Endothelial cell of umbilical vein (primary cell): ENCODE measurements around the gene SLC30A7. TPM values are rescaled to one million over a fixed set of nuclear protein-coding genes. Genes with fewer than 3 reads are reported as not detected.

ENCODE experiments used
- BruUV-seq: library from RNA; stranded (reverse); fragments of 400-500 nt; replicated peaks from 2 replicates; lab custom pipeline; 2021; lab: Mats Ljungman, UMichigan
- CTCF ChIA-PET: fragments of 300-600, 350-600 bp; sonication (Branson Sonifier 250); formaldehyde crosslinking; loops from one replicate; lab custom pipeline; 2021; ENCODE audit warnings: antibody characterized with exemption, inconsistent platforms; lab: Charles Lee
- POLR2A ChIA-PET: fragments of 300-600, 350-600 bp; sonication (Branson Sonifier 250); formaldehyde crosslinking; loops from one replicate; lab custom pipeline; 2021; ENCODE audit warnings: antibody characterized with exemption, inconsistent platforms; lab: Charles Lee
- DNase-seq: peaks from one replicate; pipeline ENCODE4 v3.0.0-alpha.2; 2011; ENCODE audit warnings: low read depth, low spot score
- FAIRE-seq: peaks from 2 replicates; lab custom pipeline; 2011; peaks lifted over from hg19 to GRCh38; lab: Jason Lieb, UNC
- H2AFZ ChIP-seq: 2 replicates; pipeline ENCODE4 v1.6.0; 2012; ENCODE audit warnings: low read depth, low read length, control low read depth, inconsistent platforms
- H3K27ac ChIP-seq: 2 replicates; pipeline ENCODE4 v1.5.1; 2011; ENCODE audit warnings: low read depth, mild to moderate bottlenecking, control low read depth, low read length, moderate library complexity; ENCODE audit not compliant: insufficient read depth
- H3K27me3 ChIP-seq, 2 experiments: 2 replicates each; pipeline versions ENCODE4 v1.6.0 to v1.6.1; 2011; ENCODE audit warnings: low read length in 2 of 2, mixed read lengths in 1 of 2; ENCODE audit not compliant: control insufficient read depth in 2 of 2, insufficient read depth in 2 of 2
- H3K36me3 ChIP-seq, 2 experiments: 2 replicates in 1 of 2; 3 replicates in 1 of 2; pipeline ENCODE4 v1.5.1; 2011; ENCODE audit warnings: low read length in 2 of 2, mild to moderate bottlenecking in 1 of 2, moderate library complexity in 1 of 2; ENCODE audit not compliant: control insufficient read depth in 2 of 2, insufficient read depth in 2 of 2; ENCODE audit errors: extremely low read depth in 1 of 2
- H3K4me1 ChIP-seq: 3 replicates; pipeline ENCODE4 v1.5.1; 2011; ENCODE audit warnings: mild to moderate bottlenecking, low read length; ENCODE audit not compliant: control insufficient read depth, insufficient read depth; ENCODE audit errors: extremely low read depth
- H3K4me2 ChIP-seq: 2 replicates; pipeline ENCODE4 v1.6.1; 2011; ENCODE audit warnings: low read length, control low read depth, mixed read lengths; ENCODE audit not compliant: insufficient read depth
- H3K4me3 ChIP-seq, 3 experiments: fragments of 200-600 bp in 1 of 3; sonication (generic), shearing (Covaris generic) in 1 of 3; replicated peaks in 1 of 3; 2 replicates each; pipeline ENCODE4 v1.5.1; 2011 to 2016; ENCODE audit warnings: control low read depth in 3 of 3, low read length in 3 of 3, mild to moderate bottlenecking in 2 of 3, inconsistent platforms in 1 of 3, low read depth in 1 of 3, moderate library complexity in 1 of 3; ENCODE audit not compliant: insufficient read depth in 1 of 3
- H3K79me2 ChIP-seq: 2 replicates; pipeline ENCODE4 v1.6.0; 2012; ENCODE audit warnings: low read length, inconsistent platforms; ENCODE audit not compliant: control insufficient read depth, insufficient read depth
- H3K9ac ChIP-seq: replicated peaks from 2 replicates; pipeline ENCODE3; 2011; ENCODE audit warnings: low read length, control low read depth; ENCODE audit not compliant: insufficient read depth; ENCODE audit errors: extremely low read depth
- H3K9me1 ChIP-seq: replicated peaks from 3 replicates; pipeline ENCODE4 v1.6.0; 2011; ENCODE audit warnings: mild to moderate bottlenecking, low read length; ENCODE audit not compliant: control insufficient read depth, insufficient read depth; ENCODE audit errors: extremely low read depth
- H3K9me3 ChIP-seq: replicated peaks from 2 replicates; pipeline ENCODE4 v1.5.1; 2012; ENCODE audit warnings: low read length, inconsistent platforms; ENCODE audit not compliant: control insufficient read depth, insufficient read depth
- H4K20me1 ChIP-seq: replicated peaks from 2 replicates; pipeline ENCODE3; 2011; ENCODE audit warnings: mild to moderate bottlenecking, low read length; ENCODE audit not compliant: control insufficient read depth, insufficient read depth; ENCODE audit errors: extremely low read depth
- CTCF ChIP-seq, 2 donors: IDR thresholded peaks; 1 replicate in 1 of 2; 2 replicates in 1 of 2; pipeline ENCODE4 v1.5.1; 2011; ENCODE audit warnings: low read length in 2 of 2, mild to moderate bottlenecking in 2 of 2, moderate library complexity in 2 of 2, control low read depth in 1 of 2, inconsistent platforms in 1 of 2, low read depth in 1 of 2; ENCODE audit not compliant: insufficient read depth in 1 of 2; ENCODE audit errors: extremely low read depth in 1 of 2
- EZH2 ChIP-seq: IDR thresholded peaks from 2 replicates; pipeline ENCODE4 v1.6.1; 2012; ENCODE audit warnings: borderline replicate concordance, low read depth, mild to moderate bottlenecking, moderate library complexity, low read length, inconsistent platforms; ENCODE audit not compliant: severe bottlenecking
- FOS ChIP-seq: IDR thresholded peaks from 2 replicates; pipeline ENCODE4 v1.6.1; 2011; ENCODE audit warnings: mild to moderate bottlenecking, low read length, moderate library complexity, borderline replicate concordance; ENCODE audit not compliant: insufficient read depth
- GATA2 ChIP-seq: IDR thresholded peaks from 2 replicates; pipeline ENCODE4 v1.7.0; 2011; ENCODE audit warnings: low read depth, mild to moderate bottlenecking, moderate library complexity, mixed read lengths, low read length; ENCODE audit not compliant: insufficient read length, insufficient read depth
- MAX ChIP-seq: IDR thresholded peaks from 2 replicates; pipeline ENCODE4 v1.6.1; 2011; ENCODE audit not compliant: insufficient read depth, insufficient read length
- MYC ChIP-seq: IDR thresholded peaks from one replicate; pipeline ENCODE4 v1.6.1; 2011; ENCODE audit warnings: mild to moderate bottlenecking, low read depth, low read length
- POLR2A ChIP-seq: IDR thresholded peaks from 2 replicates; pipeline ENCODE4 v1.6.1; 2012; ENCODE audit warnings: low read depth, mild to moderate bottlenecking, control low read depth, low read length
- dilution Hi-C: fragments of 300-500 bp; cut with MboI; formaldehyde crosslinking; loops from one replicate; pipeline ENCODE4 v1.15.0; 2019; ENCODE audit warnings: low sequenced_read_pairs; ENCODE audit not compliant: extremely low pct_ligation_motif_present
- intact Hi-C: fragments of 100-400 bp; cut with micrococcal nuclease; formaldehyde crosslinking; loops from one replicate; pipeline ENCODE4 v1.10.0; 2022
- polyA plus RNA-seq, 4 experiments: library from polyadenylated mRNA; depleted of rRNA in 3 of 4; stranded (reverse) in 3 of 4; unstranded in 1 of 4; fragments of >200 nt; gene quantifications; 2 replicates each; pipeline versions ENCODE4 v1.2.1 to v1.2.3, GENCODE V29; 2011 to 2012; ENCODE audit warnings: missing spikeins in 1 of 4
- total RNA-seq: library from RNA; stranded (reverse); gene quantifications from 2 replicates; pipeline ENCODE4 v1.2.3, GENCODE V29; 2021

Gene SLC30A7
- total and polyA plus RNA-seq, 2 donors (not counting 3 experiments of a cell fraction or from before 2014, with no cell fraction given): 9.3 to 38.6 TPM

DNA sequence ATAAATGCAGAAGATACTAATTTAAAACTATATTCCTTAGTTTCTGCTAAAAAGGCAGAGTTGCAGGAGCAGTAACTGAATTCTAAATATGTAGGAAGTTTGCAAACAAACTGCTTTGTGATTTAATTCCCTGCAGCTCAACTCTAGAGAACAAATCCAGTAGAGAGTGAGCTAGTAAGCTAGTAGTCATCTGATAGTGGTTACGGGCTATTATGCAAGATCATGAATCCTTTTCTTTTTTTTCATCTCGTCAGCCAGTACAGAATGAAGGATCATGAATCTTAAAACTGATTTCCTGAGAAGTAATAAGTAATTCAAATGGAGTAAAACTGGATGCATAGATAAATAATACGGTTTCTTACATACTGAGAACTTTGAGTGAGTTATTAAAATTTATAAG, 126.4 kb downstream of the SLC30A7 start:
- FAIRE-seq (no peak), DNase-seq (no peak)
- Histone ChIP-seq H3K9me1 (no peaks in the 10 kb centered on the region), H3K4me1 (peaks cover 17% of the 10 kb centered on the region), H3K79me2 (peaks cover 18% of the 10 kb centered on the region), H3K9me3 (no peaks in the 10 kb centered on the region), H3K9ac (no peak overlapping the region), H3K27me3 (no peaks in the 10 kb centered on the region), H3K36me3 (peaks cover 0 to 2% of the 10 kb centered on the region in 2 experiments), H3K4me3 (no peak overlapping the region), H2AFZ (no peak overlapping the region), H4K20me1 (no peaks in the 10 kb centered on the region), H3K27ac (no peak overlapping the region), H3K4me2 (no peak overlapping the region)
- no TSS peak for BruUV-seq
- dilution Hi-C loops: no loop called here
- CTCF ChIA-PET: interaction anchor here (1.2 to 2.0 kb wide), 2 partner anchors 8 to 11 kb away, joined by 3 to 5 read pairs; no protein-coding TSS in a partner anchor
- POLR2A ChIA-PET: interaction anchor here (0.5 kb wide), 1 partner anchor 22 kb away, joined by 3 read pairs; no protein-coding TSS in a partner anchor
- intact Hi-C loops: loop anchor here (2.0 kb wide), 1 partner anchor 15 kb away; no protein-coding TSS in a partner anchor
- no peak for TF ChIP-seq EZH2
- TF ChIP-seq FOS: no peak

GRCh38 chr1:101025283-101025656, 129.4 kb downstream of the SLC30A7 start:
- ChIA-PET POLR2A (no interaction called here), CTCF (interaction anchor here (0.8 to 2.1 kb wide), 5 partner anchors 111 to 263 kb away, joined by 3 to 5 read pairs (median 4); no protein-coding TSS in a partner anchor)
- DNase-seq (no peak), FAIRE-seq (no peak)
- Histone ChIP-seq H4K20me1 (no peaks in the 10 kb centered on the region), H3K36me3 (peaks cover 0 to 2% of the 10 kb centered on the region in 2 experiments), H3K9me3 (no peaks in the 10 kb centered on the region), H3K79me2 (peaks cover 29% of the 10 kb centered on the region), H3K4me2 (peak overlapping the region; percentile 89), H2AFZ (peak overlapping the region; percentile 88), H3K4me1 (peaks cover 22% of the 10 kb centered on the region), H3K9me1 (no peaks in the 10 kb centered on the region), H3K27me3 (no peaks in the 10 kb centered on the region), H3K4me3 (peak overlapping the region; percentile 70 to 96 (median 76)), H3K27ac (peak overlapping the region; percentile 75), H3K9ac (peak overlapping the region; percentile 90)
- BruUV-seq: TSS peak; percentile 87
- TF ChIP-seq MAX (no peak), POLR2A (no peak), MYC (no peak), CTCF (IDR thresholded peaks at IDR 0.05; ENCODE audit: extremely low read depth in 1 of 2, insufficient read depth in 1 of 2, low read depth in 1 of 2, low read length in 2 of 2) (no peak), GATA2 (no peak), FOS (no peak)
- dilution Hi-C loops: no loop called here
- intact Hi-C loops: loop anchor here (1.0 to 5.0 kb wide), 4 partner anchors 103 to 332 kb away; no protein-coding TSS in a partner anchor
